Esophagus muscularis mucosa (tissue), 4 donors: ENCODE measurements around the gene RYR1. TPM values are rescaled to one million over a fixed set of nuclear protein-coding genes. Genes with fewer than 3 reads are reported as not detected.
"Not testable (repeated sequence)": the region's sequence is repeated elsewhere in the genome, so short reads cannot be mapped to it uniquely, and the experiment has no call there.

Source experiments
- DNase-seq: peaks from one replicate; pipeline ENCODE4 v3.0.0-alpha.2; 2017; ENCODE audit errors: extremely low spot score
- H3K27ac ChIP-seq, 4 donors: fragments of 200-600 bp; sonication (generic); replicated peaks in 1 of 4; 1 replicate in 3 of 4; 2 replicates in 1 of 4; pipeline ENCODE4 v1.5.1; 2016 to 2019; ENCODE audit warnings: mild to moderate bottlenecking in 1 of 4
- H3K27me3 ChIP-seq, 4 donors: fragments of 200-600 bp; sonication (generic); one replicate each; pipeline versions ENCODE4 v1.5.1 to v1.6.0; 2016 to 2019
- H3K36me3 ChIP-seq, 4 donors: fragments of 200-600 bp; sonication (generic); one replicate each; pipeline ENCODE4 v1.5.1; 2016 to 2019
- H3K4me1 ChIP-seq, 4 donors: fragments of 200-600 bp; sonication (generic); one replicate each; pipeline ENCODE4 v1.5.1; 2016 to 2019
- H3K4me3 ChIP-seq, 4 donors: fragments of 200-600 bp; sonication (generic); 1 replicate in 2 of 4; 2 replicates in 2 of 4; pipeline ENCODE4 v1.5.1; 2016 to 2019; ENCODE audit warnings: mild to moderate bottlenecking in 4 of 4, moderate library complexity in 1 of 4
- H3K9me3 ChIP-seq, 4 donors: fragments of 200-600 bp; sonication (generic); 1 replicate in 3 of 4; 2 replicates in 1 of 4; pipeline ENCODE4 v1.5.1; 2016 to 2019
- CTCF ChIP-seq, 3 experiments: fragments of 200-600 bp in 2 of 3; fragments of 450-650 bp in 1 of 3; sonication (generic) in 2 of 3; IDR thresholded peaks; one replicate each; pipeline ENCODE4 v1.5.1; 2017 to 2019; ENCODE audit warnings: antibody characterized with exemption in 3 of 3, mild to moderate bottlenecking in 2 of 3, moderate library complexity in 1 of 3
- EP300 ChIP-seq: sonication (generic); formaldehyde crosslinking; IDR thresholded peaks from one replicate; pipeline ENCODE4 v1.6.1; 2017; ENCODE audit warnings: antibody characterized with exemption
- POLR2A ChIP-seq: fragments of 450-650 bp; IDR thresholded peaks from one replicate; pipeline ENCODE4 v1.6.1; 2017; ENCODE audit warnings: antibody characterized with exemption, moderate library complexity, mild to moderate bottlenecking, low read depth
- POLR2AphosphoS5 ChIP-seq, 2 donors: sonication (generic); formaldehyde crosslinking; IDR thresholded peaks; one replicate each; pipeline ENCODE4 v1.6.1; 2017; ENCODE audit warnings: antibody characterized with exemption in 2 of 2
- whole genome bisulfite sequencing: methylation state at CpG from one replicate; pipeline ENCODE4 v1.1.5; 2018; 5-methylcytosine and 5-hydroxymethylcytosine counted together
- intact Hi-C: fragments of 100-400 bp; cut with DNase I; formaldehyde crosslinking; loops from one replicate; pipeline ENCODE4 v1.15.1; 2023
- total RNA-seq, 4 donors: library from RNA; depleted of rRNA; stranded (reverse); fragments of >200 nt; gene quantifications; one replicate each; pipeline versions ENCODE4 v1.1.0 to v1.2.1, GENCODE V29; 2016

Gene RYR1
- total RNA-seq, 4 donors from 2014 or later: 0.99 to 4.0 (median 2.7) TPM

GRCh38 chr19:38597075-38597474, 163.6 kb downstream of the RYR1 start:
- Histone ChIP-seq H3K9me3 (no peaks in the 10 kb centered on the region), H3K4me1 (peaks cover 3 to 10% (median 8%) of the 10 kb centered on the region in 4 donors), H3K27ac (no peak overlapping the region), H3K4me3 (no peak overlapping the region), H3K36me3 (no peaks in the 10 kb centered on the region), H3K27me3 (peaks cover 0 to 45% (median 7%) of the 10 kb centered on the region in 4 donors)
- 84% methylated on average over 5 of the region's 11 CpGs for WGBS
- DNase-seq: no peak
- TF ChIP-seq POLR2AphosphoS5 (IDR thresholded peaks at IDR 0.05) (no peak), CTCF (IDR thresholded peaks at IDR 0.05) (no peak), POLR2A (no peak), EP300 (no peak)
- intact Hi-C loops: no loop called here

GRCh38 chr19:38599722-38600121, 166.2 kb downstream of the RYR1 start:
- TF ChIP-seq CTCF (IDR thresholded peaks at IDR 0.05): no peak
- TF ChIP-seq POLR2AphosphoS5 (IDR thresholded peaks at IDR 0.05): no peak
- no peak for TF ChIP-seq POLR2A
- TF ChIP-seq EP300: no peak
- Histone ChIP-seq H3K36me3 (no peaks in the 10 kb centered on the region), H3K27me3 (peaks cover 0 to 20% (median 7%) of the 10 kb centered on the region in 4 donors), H3K27ac (no peak overlapping the region), H3K9me3 (no peaks in the 10 kb centered on the region), H3K4me1 (peaks cover 3 to 10% (median 8%) of the 10 kb centered on the region in 4 donors), H3K4me3 (no peak overlapping the region)
- 85% methylated on average over 11 of the region's 11 CpGs for WGBS
- DNase-seq: no peak
- intact Hi-C loops: loop anchor here (10.0 kb wide), 1 partner anchor 55 kb away; no protein-coding TSS in a partner anchor

GRCh38 chr19:38602856-38603255, 169.4 kb downstream of the RYR1 start:
- not testable (repeated sequence) for H3K4me1 ChIP-seq, H3K27ac ChIP-seq, H3K9me3 ChIP-seq, H3K4me3 ChIP-seq, DNase-seq, H3K27me3 ChIP-seq, H3K36me3 ChIP-seq
- intact Hi-C loops: loop anchor here (10.0 kb wide), 1 partner anchor 58 kb away; no protein-coding TSS in a partner anchor
- WGBS: 94% methylated on average over 5 of the region's 5 CpGs

GRCh38 chr19:38606131-38606530, 172.6 kb downstream of the RYR1 start:
- no peak for DNase-seq
- TF ChIP-seq CTCF (IDR thresholded peaks at IDR 0.05): no peak
- TF ChIP-seq EP300: no peak
- TF ChIP-seq POLR2AphosphoS5 (IDR thresholded peaks at IDR 0.05): no peak
- TF ChIP-seq POLR2A: no peak
- Histone ChIP-seq H3K36me3 (no peaks in the 10 kb centered on the region), H3K4me1 (no peaks in the 10 kb centered on the region), H3K4me3 (no peak overlapping the region), H3K9me3 (no peaks in the 10 kb centered on the region), H3K27me3 (no peaks in the 10 kb centered on the region), H3K27ac (no peak overlapping the region)
- intact Hi-C loops: loop anchor here (10.0 kb wide), 1 partner anchor 61 kb away; no protein-coding TSS in a partner anchor
- WGBS: 75% methylated on average over 6 of the region's 6 CpGs

- no peaks in the 10 kb centered on the region for H3K27me3 ChIP-seq
- H3K4me1 ChIP-seq: peaks cover 10 to 13% (median 11%) of the 10 kb centered on the region in 4 donors
- H3K36me3 ChIP-seq: no peaks in the 10 kb centered on the region
- intact Hi-C loops: no loop called here
- no peak overlapping the region for H3K27ac ChIP-seq
- no peaks in the 10 kb centered on the region for H3K9me3 ChIP-seq
- DNase-seq: no peak
- 100% methylated on average over 1 of the region's 3 CpGs for WGBS
- no peak overlapping the region for H3K4me3 ChIP-seq
- TF ChIP-seq CTCF (IDR thresholded peaks at IDR 0.05): no peak
- no peak for TF ChIP-seq POLR2A
- no peak for TF ChIP-seq POLR2AphosphoS5 (IDR thresholded peaks at IDR 0.05)
Measured at GRCh38 chr19:38614289-38614688, 180.8 kb downstream of the RYR1 start.
